HepG2 (cell line): Measurements from ENCODE around the gene PHF21B. TPM values are rescaled to one million over a fixed set of nuclear protein-coding genes. Genes with fewer than 3 reads are reported as not detected.

Experiments
- ATAC-seq: fragments of 200-7000 bp; cut with Tn5 transposase; 3 replicates; pipeline ENCODE4 v1.9.1; 2020; ENCODE audit warnings: mild to moderate bottlenecking, moderate library complexity
- BruUV-seq: library from RNA; stranded (reverse); fragments of 400-500 nt; replicated peaks from 2 replicates; lab custom pipeline; 2021; lab: Mats Ljungman, UMichigan
- CTCF ChIA-PET: fragments of 300-600 bp; formaldehyde crosslinking; extraction: SDS; loops from one replicate; lab custom pipeline; 2021; ENCODE audit warnings: low total read pairs, inconsistent platforms, low intra/inter-chr PET ratio; lab: Yijun Ruan, JAX
- POLR2A ChIA-PET: fragments of 350-600 bp; sonication (Branson Sonifier 250); formaldehyde crosslinking; loops from one replicate; lab custom pipeline; 2020; ENCODE audit warnings: antibody characterized with exemption, inconsistent platforms; lab: Yijun Ruan, JAX
- DNase-seq: peaks from one replicate; pipeline ENCODE4 v3.0.0-alpha.2; 2015; ENCODE audit warnings: low spot score
- FAIRE-seq: peaks from 3 replicates; lab custom pipeline; 2011; peaks lifted over from hg19 to GRCh38; lab: Jason Lieb, UNC
- H2AFZ ChIP-seq: one replicate; pipeline ENCODE4 v1.6.1; 2011; ENCODE audit warnings: low read length, inconsistent platforms
- H3K27ac ChIP-seq: fragments of 300-600 bp; 3 replicates; pipeline ENCODE4 v1.8.0; 2011; ENCODE audit warnings: mixed run types, mild to moderate bottlenecking, mixed read lengths, low read length, inconsistent platforms; ENCODE audit not compliant: insufficient read depth; ENCODE audit errors: extremely low read length
- H3K27me3 ChIP-seq, 2 experiments: fragments of 200-600 bp in 1 of 2; 2 replicates in 1 of 2; 3 replicates in 1 of 2; pipeline versions ENCODE4 v1.6.0 to v1.8.0; 2011; ENCODE audit warnings: low read length in 2 of 2, mild to moderate bottlenecking in 2 of 2, moderate library complexity in 2 of 2, inconsistent platforms in 1 of 2; ENCODE audit not compliant: insufficient read depth in 2 of 2, control insufficient read depth in 1 of 2
- H3K36me3 ChIP-seq, 2 experiments: fragments of 200-600 bp in 1 of 2; replicated peaks in 1 of 2; 2 replicates in 1 of 2; 3 replicates in 1 of 2; pipeline versions ENCODE4 v1.5.1 to v1.8.0; 2011; ENCODE audit warnings: low read length in 2 of 2, inconsistent platforms in 1 of 2; ENCODE audit not compliant: insufficient read depth in 2 of 2, control insufficient read depth in 1 of 2
- H3K4me1 ChIP-seq: 2 replicates; pipeline ENCODE4 v1.5.1; 2012; ENCODE audit warnings: low read length, inconsistent platforms; ENCODE audit not compliant: insufficient read depth
- H3K4me2 ChIP-seq: 2 replicates; pipeline ENCODE4 v1.6.0; 2011; ENCODE audit warnings: low read depth, low read length, inconsistent platforms
- H3K4me3 ChIP-seq, 3 experiments: fragments of 200-600 bp in 1 of 3; sonication (generic), shearing (Covaris generic) in 1 of 3; replicated peaks in 1 of 3; 2 replicates each; pipeline ENCODE4 v1.5.1; 2011 to 2016; ENCODE audit warnings: low read length in 3 of 3, inconsistent platforms in 2 of 3, low read depth in 2 of 3, mild to moderate bottlenecking in 2 of 3, control low read depth in 1 of 3, mixed read lengths in 1 of 3; ENCODE audit not compliant: insufficient read depth in 1 of 3
- H3K79me2 ChIP-seq: one replicate; pipeline ENCODE4 v1.6.1; 2011; ENCODE audit warnings: low read length, inconsistent platforms; ENCODE audit not compliant: insufficient read depth
- H3K9ac ChIP-seq: 2 replicates; pipeline ENCODE4 v1.6.0; 2011; ENCODE audit warnings: mild to moderate bottlenecking, low read depth, low read length, inconsistent platforms; ENCODE audit not compliant: insufficient read depth
- H3K9me3 ChIP-seq: 2 replicates; pipeline ENCODE4 v1.5.1; 2012; ENCODE audit warnings: mild to moderate bottlenecking, low read length
- H4K20me1 ChIP-seq: 2 replicates; pipeline ENCODE4 v1.6.0; 2011; ENCODE audit warnings: inconsistent platforms, mild to moderate bottlenecking, low read length, moderate library complexity; ENCODE audit not compliant: insufficient read depth
- CTCF ChIP-seq: sonication (generic); formaldehyde crosslinking; IDR thresholded peaks from 2 replicates; pipeline ENCODE4 v1.5.0; 2020; ENCODE audit warnings: mild to moderate bottlenecking, missing genetic modification reagents, moderate library complexity
- ELF1 ChIP-seq: sonication (generic); formaldehyde crosslinking; IDR thresholded peaks from 2 replicates; pipeline ENCODE4 v1.4.0; 2020; ENCODE audit warnings: missing genetic modification reagents
- HDAC6 ChIP-seq: fragments of 200-600 bp; sonication (generic); IDR thresholded peaks from 2 replicates; pipeline ENCODE4 v1.7.0; 2017; ENCODE audit warnings: mild to moderate bottlenecking, antibody characterized with exemption, low read length, low read depth
- MED8 ChIP-seq: sonication (generic); formaldehyde crosslinking; IDR thresholded peaks from 2 replicates; pipeline ENCODE4 v1.8.1; 2023; ENCODE audit warnings: mild to moderate bottlenecking, missing genetic modification reagents; ENCODE audit not compliant: insufficient replicate concordance
- ZNF121 ChIP-seq: sonication (generic); formaldehyde crosslinking; IDR thresholded peaks from 2 replicates; pipeline ENCODE4 v1.5.0; 2020; ENCODE audit warnings: mild to moderate bottlenecking, missing genetic modification reagents
- ZNF235 ChIP-seq: sonication (generic); formaldehyde crosslinking; IDR thresholded peaks from 2 replicates; pipeline ENCODE4 v1.8.1; 2023; ENCODE audit warnings: mild to moderate bottlenecking, missing genetic modification reagents, borderline replicate concordance
- ZNF317 ChIP-seq: sonication (generic); formaldehyde crosslinking; IDR thresholded peaks from 2 replicates; pipeline ENCODE4 v1.5.0; 2020; ENCODE audit warnings: mild to moderate bottlenecking, missing genetic modification reagents
- WGBS: methylation state at CpG from one replicate; pipeline ENCODE4 v1.1.6; 2017; ENCODE audit warnings: low lambda C conversion rate; 5-methylcytosine and 5-hydroxymethylcytosine counted together
- in situ Hi-C: cut with HindIII; loops from 2 replicates; pipeline ENCODE4 v1.10.0; 2017; ENCODE audit warnings: low pct_unique_long_range_greater_than_20kb; ENCODE audit not compliant: extremely low pct_ligation_motif_present
- intact Hi-C: fragments of 100-400 bp; cut with micrococcal nuclease; formaldehyde crosslinking; loops from one replicate; pipeline ENCODE4 v1.10.0; 2022; ENCODE audit not compliant: unreplicated experiment
- polyA plus RNA-seq, 8 experiments: library from polyadenylated mRNA; depleted of rRNA in 3 of 8; stranded (reverse) in 7 of 8; unstranded in 1 of 8; fragments of >200 nt; fragmentation: Illumina TruSeq in 4 of 8; extraction: Trizol in 4 of 8; gene quantifications; 2 replicates each; pipeline versions ENCODE4 v1.2.1 to v1.2.3, GENCODE V29; 2011 to 2016; ENCODE audit warnings: low read depth in 4 of 8, missing spikeins in 1 of 8, mixed read lengths in 1 of 8; ENCODE audit not compliant: insufficient read depth in 1 of 8
- total RNA-seq, 5 experiments: library from RNA; depleted of rRNA; stranded (reverse); fragments of >200 nt; fragmentation: Illumina TruSeq; extraction: Trizol; gene quantifications; 2 replicates each; pipeline ENCODE4 v1.2.3, GENCODE V29; 2016; ENCODE audit warnings: low read depth in 1 of 5

PHF21B gene
- total and polyA plus RNA-seq, 2 of the 13 experiments (the other 11 are each of a cell fraction or from before 2014, with no cell fraction given), result not detected

GRCh38 chr22:44956840-44957767, 52.7 kb downstream of the PHF21B start:
- ATAC-seq, result peak; percentile 84
- no peaks in the 10 kb centered on the region for H3K4me1 ChIP-seq
- TF ChIP-seq ZNF121 (no peak), HDAC6 (no peak), CTCF (CRISPR knock-in tag) (0 out of 2 replicates have a peak, but pooled peaks have one; percentile 17), ZNF235 (CRISPR knock-in tag) (no peak), ZNF317 (CRISPR knock-in tag) (peak; percentile 76; the same call in 1 of the 2 replicates), MED8 (CRISPR knock-in tag) (no peak), ELF1 (CRISPR knock-in tag) (no peak)
- TF ChIP-seq, all 625 proteins: peak for 2
- H3K4me3 ChIP-seq, result no peak overlapping the region
- H3K9me3 ChIP-seq, result no peaks in the 10 kb centered on the region
- ChIA-PET POLR2A (no interaction called here), CTCF (no interaction called here)
- no peak overlapping the region for H3K4me2 ChIP-seq
- no peaks in the 10 kb centered on the region for H4K20me1 ChIP-seq
- FAIRE-seq, result no peak
- DNase-seq, result peak; percentile 9
- in situ Hi-C loops, result no loop called here
- H2AFZ ChIP-seq, result no peak overlapping the region
- no peaks in the 10 kb centered on the region for H3K79me2 ChIP-seq
- 6% methylated on average over 13 of the region's 18 CpGs for WGBS
- H3K27me3 ChIP-seq, result peaks cover 17 to 81% of the 10 kb centered on the region in 2 experiments
- H3K36me3 ChIP-seq, result no peaks in the 10 kb centered on the region
- intact Hi-C loops, result no loop called here
- no peak overlapping the region for H3K27ac ChIP-seq
- H3K9ac ChIP-seq, result no peak overlapping the region
- BruUV-seq, result no TSS peak
